Psoas muscle (tissue), 8 donors: Measurements from ENCODE around the gene TIGD3. TPM values are rescaled to one million over a fixed set of nuclear protein-coding genes. Genes with fewer than 3 reads are reported as not detected.

Experiments used
- ATAC-seq, 4 donors: fragments of 200-7000 bp; cut with Tn5 transposase; one replicate each; pipeline ENCODE4 v1.9.1; 2020; ENCODE audit warnings: moderate library complexity in 3 of 4, mild to moderate bottlenecking in 2 of 4
- DNase-seq, 2 donors: peaks; one replicate each; pipeline ENCODE4 v3.0.0-alpha.2; 2020
- H3K27ac ChIP-seq: fragments of 200-600 bp; one replicate; pipeline ENCODE4 v1.8.0; 2022
- H3K27me3 ChIP-seq, 3 donors: fragments of 200-600 bp in 1 of 3; one replicate each; pipeline versions ENCODE4 v1.6.1 to v1.8.0; 2013 to 2022; ENCODE audit warnings: low read length in 2 of 3, mild to moderate bottlenecking in 2 of 3, moderate library complexity in 1 of 3; ENCODE audit not compliant: insufficient read depth in 3 of 3
- H3K36me3 ChIP-seq, 2 donors: fragments of 200-600 bp in 1 of 2; one replicate each; pipeline versions ENCODE4 v1.6.1 to v1.8.0; 2013 to 2022; ENCODE audit warnings: low read depth in 1 of 2, mild to moderate bottlenecking in 1 of 2, moderate library complexity in 1 of 2; ENCODE audit not compliant: insufficient read depth in 1 of 2
- H3K4me1 ChIP-seq: fragments of 200-600 bp; one replicate; pipeline ENCODE4 v1.8.0; 2022
- H3K4me3 ChIP-seq: fragments of 200-600 bp; one replicate; pipeline ENCODE4 v1.8.0; 2022; ENCODE audit warnings: mild to moderate bottlenecking
- H3K9me3 ChIP-seq: fragments of 200-600 bp; one replicate; pipeline ENCODE4 v1.8.0; 2022
- CTCF ChIP-seq: fragments of 200-600 bp; IDR thresholded peaks from one replicate; pipeline ENCODE4 v1.8.0; 2022; ENCODE audit warnings: antibody characterized with exemption
- WGBS, 3 donors: extraction: QIAGEN DNeasy Blood & Tissue Kit; methylation state at CpG; one replicate each; pipeline versions ENCODE4 v1.1.6 to v1.1.7; 2013; 5-methylcytosine and 5-hydroxymethylcytosine counted together
- intact Hi-C, 2 donors: fragments of 100-400 bp; cut with DNase I; formaldehyde crosslinking; loops; one replicate each; pipeline versions ENCODE4 v1.11.0 to v1.14.2; 2022
- polyA plus RNA-seq, 3 donors: library from polyadenylated mRNA; stranded (reverse); fragments of 200-250 nt; gene quantifications; one replicate each; pipeline ENCODE4 v1.2.3, GENCODE V29; 2013
- total RNA-seq, 4 donors: library from RNA; stranded (reverse); fragmentation: NEBNext Ultra II Directional in 2 of 4; extraction: Animal tissue kit (Norgen Biotek cat#: 25700) in 2 of 4; gene quantifications; one replicate each; pipeline versions ENCODE4 v1.2.1 to v1.2.4, GENCODE V29; 2021 to 2023
- donor health status: healthy with polysubstance abuse.
- donor health status: DM: no; HTN: no; CAD: no; lungs with moderate emphysema.
- donor health status: Bipolar disorder and iron deficiency.
- donor health status: healthy.
- donor health status: DM: yes; HTN: yes; CAD: no.
- donor health status: DM: no; HTN: no; CAD: no.
- donor health status: DM: no; HTN: no; CAD: no.
- donor health status: DM: yes; HTN: yes; CAD: no.

TIGD3 gene
- total and polyA plus RNA-seq, 7 donors, result 0.05 to 0.25 (median 0.09) TPM; not detected in 3

GRCh38 chr11:65389294-65389980 is 34.9 kb downstream of the TIGD3 start:
- ATAC-seq (no peak), DNase-seq (no peak)
- H3K4me1 ChIP-seq, result peaks cover 48% of the 10 kb centered on the region
- peak overlapping the region; percentile 76 for H3K4me3 ChIP-seq
- H3K27ac ChIP-seq, result peak overlapping the region; percentile 55
- peaks cover 2 to 42% of the 10 kb centered on the region in 2 donors for H3K36me3 ChIP-seq
- WGBS, 3 donors, result 89% methylated on average over 20 of the region's 20 CpGs
- intact Hi-C loops, result no loop called here
- no peaks in the 10 kb centered on the region for H3K9me3 ChIP-seq
- TF ChIP-seq CTCF, result no peak
- H3K27me3 ChIP-seq, result no peaks in the 10 kb centered on the region

- Histone ChIP-seq H3K27ac (peak overlapping the region; percentile 55), H3K27me3 (no peaks in the 10 kb centered on the region), H3K9me3 (no peaks in the 10 kb centered on the region), H3K4me3 (peak overlapping the region; percentile 76), H3K4me1 (peaks cover 47% of the 10 kb centered on the region), H3K36me3 (peaks cover 2 to 51% of the 10 kb centered on the region in 2 donors)
- DNase-seq, result no peak
- 62 to 71% (median 65%) methylated on average over 21 of the region's 21 CpGs for WGBS, 3 donors
- intact Hi-C loops, result no loop called here
- ATAC-seq, result no peak
- TF ChIP-seq CTCF, result no peak
Measured at GRCh38 chr11:65390099-65390941, 35.8 kb downstream of the TIGD3 start.

- Histone ChIP-seq H3K9me3 (no peaks in the 10 kb centered on the region), H3K27ac (peak overlapping the region; percentile 55), H3K4me1 (peaks cover 40% of the 10 kb centered on the region), H3K27me3 (no peaks in the 10 kb centered on the region), H3K36me3 (peaks cover 2 to 57% of the 10 kb centered on the region in 2 donors), H3K4me3 (peak overlapping the region; percentile 18)
- 24 to 30% (median 27%) methylated on average over 9 of the region's 9 CpGs for WGBS, 3 donors
- ATAC-seq, result peak in 1 of 4 donors; percentile 11
- TF ChIP-seq CTCF, result no peak
- intact Hi-C loops, result no loop called here
- DNase-seq, result no peak
Measured at GRCh38 chr11:65390996-65391395, 36.4 kb downstream of the TIGD3 start.

- peaks cover 35% of the 10 kb centered on the region for H3K4me1 ChIP-seq
Measured at GRCh38 chr11:65392186-65392829, 37.8 kb downstream of the TIGD3 start.

More at GRCh38 chr11:65392186-65392829, 37.8 kb downstream of the TIGD3 start:
- H3K4me3 ChIP-seq, result no peak overlapping the region
- TF ChIP-seq CTCF, result no peak
- no peaks in the 10 kb centered on the region for H3K9me3 ChIP-seq
- DNase-seq, result no peak
- no peak overlapping the region for H3K27ac ChIP-seq
- peaks cover 2 to 70% of the 10 kb centered on the region in 2 donors for H3K36me3 ChIP-seq
- intact Hi-C loops, result no loop called here
- WGBS, 3 donors, result 82 to 88% (median 84%) methylated on average over 13 of the region's 13 CpGs
- H3K27me3 ChIP-seq, result no peaks in the 10 kb centered on the region
- ATAC-seq, result no peak
